ENCODE measurements around the gene CYP2D6.
"Not testable (repeated sequence)": the region's sequence is repeated elsewhere in the genome, so short reads cannot be mapped to it uniquely, and the experiment has no call there.

DNA sequence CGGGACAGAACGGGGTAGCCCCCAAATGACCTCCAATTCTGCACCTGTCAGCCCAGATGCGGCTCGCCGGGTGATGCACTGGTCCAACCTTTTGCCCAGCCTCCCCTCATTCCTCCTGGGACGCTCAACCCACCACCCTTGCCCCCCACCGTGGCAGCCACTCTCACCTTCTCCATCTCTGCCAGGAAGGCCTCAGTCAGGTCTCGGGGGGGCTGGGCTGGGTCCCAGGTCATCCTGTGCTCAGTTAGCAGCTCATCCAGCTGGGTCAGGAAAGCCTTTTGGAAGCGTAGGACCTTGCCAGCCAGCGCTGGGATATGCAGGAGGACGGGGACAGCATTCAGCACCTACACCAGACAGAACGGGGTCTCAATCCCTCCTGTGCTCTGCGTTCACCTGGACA lies 2.6 kb downstream of the CYP2D6 start:
- not testable (repeated sequence) for TF ChIP-seq EZH2 (IDR thresholded peaks at IDR 0.05; ENCODE audit: insufficient read depth, poor library complexity, severe bottlenecking); EZH2phosphoT487 (IDR thresholded peaks at IDR 0.05; ENCODE audit: insufficient read depth, low read depth)
